ENCODE measurements around the gene DNAJC18.
"Not testable (repeated sequence)": the region's sequence is repeated elsewhere in the genome, so short reads cannot be mapped to it uniquely, and the experiment has no call there.

Gene DNAJC18

GRCh38 chr5:139402561-139403158, 36.7 kb downstream of the DNAJC18 start:
- no peak for DNase-seq

GRCh38 chr5:139401546-139401945, 37.8 kb downstream of the DNAJC18 start:
- no peak for DNase-seq

- DNase-seq: no peak
Observed at GRCh38 chr5:139399501-139400121, 39.7 kb downstream of the DNAJC18 start.

GRCh38 chr5:139397921-139398320, 41.4 kb downstream of the DNAJC18 start:
- no peak for DNase-seq

- no peak for DNase-seq
Observed at GRCh38 chr5:139396691-139397090, 42.6 kb downstream of the DNAJC18 start.

- no peak for DNase-seq
Observed at GRCh38 chr5:139395844-139396640, 43.3 kb downstream of the DNAJC18 start.

GRCh38 chr5:139394654-139395566, 44.4 kb downstream of the DNAJC18 start, which contains the start of gene PROB1:
TSS of gene PROB1 (minus strand) at chr5:139395104. CDS start at chr5:139395081, 23 bp downstream.
- no peak for DNase-seq

- DNase-seq: peak; percentile 74
Observed at GRCh38 chr5:139394123-139394653, 45.1 kb downstream of the DNAJC18 start.

- no peak for DNase-seq
Observed at GRCh38 chr5:139393497-139394122, 45.7 kb downstream of the DNAJC18 start.

- peak; percentile 80 for DNase-seq
Observed at GRCh38 chr5:139392678-139393496, 46.4 kb downstream of the DNAJC18 start.

- no peak for DNase-seq
Observed at GRCh38 chr5:139392324-139392677, 47.0 kb downstream of the DNAJC18 start.

GRCh38 chr5:139391570-139392323, 47.6 kb downstream of the DNAJC18 start:
- no peak for DNase-seq

GRCh38 chr5:139390639-139391569, 48.4 kb downstream of the DNAJC18 start:
- no peak for DNase-seq

GRCh38 chr5:139389701-139390638, 49.4 kb downstream of the DNAJC18 start, which contains the start of gene MZB1:
TSS of gene MZB1 (minus strand) at chr5:139389913. CDS start at chr5:139389856, 57 bp downstream.
- peak; percentile 55 for DNase-seq

GRCh38 chr5:139388198-139388821, 51.0 kb downstream of the DNAJC18 start:
- DNase-seq: no peak

GRCh38 chr5:139387611-139388197, 51.6 kb downstream of the DNAJC18 start:
- no peak for DNase-seq

GRCh38 chr5:139386956-139387355, 52.4 kb downstream of the DNAJC18 start:
- not testable (repeated sequence) for DNase-seq
